HG02884 (cell line): ENCODE results near the gene BRAT1.
A peak's percentile ranks its signal among the peaks of the same experiment; 100 is the strongest.
"Not testable (repeated sequence)": the region's sequence is repeated elsewhere in the genome, so short reads cannot be mapped to it uniquely, and the experiment has no call there.

Source experiments
- ATAC-seq: cut with Tn5 transposase; IDR thresholded peaks from one replicate; pipeline ENCODE4 v1.9.1; 2021; ENCODE audit warnings: mild to moderate bottlenecking, moderate library complexity; ENCODE audit not compliant: unreplicated experiment

The BRAT1 gene

GRCh38 chr7:2564970-2565540 lies 9.7 kb upstream of the BRAT1 start:
- ATAC-seq, result no peak

GRCh38 chr7:2563955-2564354 lies 8.6 kb upstream of the BRAT1 start:
- ATAC-seq, result not testable (repeated sequence)

DNA sequence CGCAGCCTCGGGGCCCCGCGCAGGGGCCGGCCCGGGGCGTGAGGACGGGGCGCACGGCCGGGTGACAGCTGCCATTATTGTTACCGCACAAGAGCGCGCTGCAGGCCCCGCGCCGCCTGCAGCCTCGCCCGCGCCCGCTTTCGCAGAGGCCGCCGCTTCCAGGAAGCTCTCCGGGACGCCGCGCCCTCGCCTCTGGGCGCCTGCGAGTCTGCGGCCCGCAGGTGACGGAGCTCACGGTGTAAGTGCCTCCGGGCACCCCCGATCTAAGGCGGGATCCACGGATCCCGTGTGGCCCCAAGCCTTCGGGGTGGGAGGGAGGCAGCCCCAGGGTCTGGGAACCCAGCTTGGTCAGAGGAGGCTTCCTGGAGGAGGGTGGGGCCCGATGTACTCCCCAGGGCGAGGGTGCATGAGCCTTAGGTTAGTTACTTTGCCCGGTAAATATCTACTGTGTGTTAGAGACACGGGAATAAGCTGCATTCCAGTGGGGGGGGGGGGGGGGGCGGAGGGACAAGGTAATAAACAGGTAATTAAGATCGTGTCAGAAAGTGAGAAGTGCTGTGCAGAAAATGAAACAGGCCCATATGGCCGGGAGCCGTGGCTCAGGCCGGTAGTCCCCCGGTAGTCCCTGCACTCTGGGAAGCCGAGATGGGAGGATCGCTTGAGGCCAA lies 4.1 kb upstream of the BRAT1 start:
- ATAC-seq, result peak; percentile 19

GRCh38 chr7:2558629-2559282 lies 3.4 kb upstream of the BRAT1 start, which contains the start of gene IQCE:
Gene IQCE (plus strand): TSS chr7:2558979. CDS start chr7:2559182, 203 bp downstream.
- peak; percentile 52 for ATAC-seq

DNA sequence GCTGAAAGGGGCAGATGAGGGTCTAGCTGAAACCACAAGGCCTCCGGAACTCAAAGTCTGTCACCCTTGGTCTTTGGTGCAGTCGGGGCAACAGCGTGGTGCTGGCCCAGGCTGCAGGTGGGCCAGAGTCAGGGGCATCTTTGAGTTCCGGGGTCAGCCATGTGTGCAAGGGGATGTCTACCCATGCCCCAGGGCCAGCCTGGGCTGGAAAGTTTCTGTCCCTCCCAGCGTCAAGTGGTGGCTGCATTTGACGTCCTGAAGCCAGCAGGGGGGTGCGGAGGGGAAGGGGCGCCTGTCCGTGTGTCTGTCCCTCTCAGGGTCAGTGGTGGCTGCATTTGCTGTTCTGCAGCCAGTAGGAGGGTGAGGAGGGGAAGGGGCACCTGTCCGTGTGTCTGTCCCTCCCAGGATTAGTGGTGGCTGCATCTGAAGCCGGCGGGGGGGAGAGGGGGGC lies 638 bp downstream of the BRAT1 start:
- no peak for ATAC-seq

GRCh38 chr7:2553831-2554581 lies 1.3 kb downstream of the BRAT1 start:
- ATAC-seq, result no peak

DNA sequence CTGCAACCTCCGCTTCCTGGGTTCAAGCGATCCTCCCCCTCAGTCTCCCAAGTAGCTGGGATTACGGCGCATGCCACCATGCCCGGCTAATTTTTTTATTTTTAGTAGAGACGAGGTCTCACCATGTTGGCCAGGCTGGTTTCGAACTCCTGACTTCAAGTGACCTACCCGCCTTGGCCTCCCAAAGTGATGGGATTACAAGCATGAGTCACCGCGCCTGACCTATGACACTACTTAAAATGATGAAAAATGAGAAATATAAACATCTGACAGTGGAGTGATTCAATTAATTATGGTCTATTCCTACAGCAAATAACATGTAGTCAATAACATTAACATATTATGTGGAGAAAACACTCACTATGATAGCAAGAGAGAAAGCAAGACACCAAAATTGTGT lies 2.2 kb downstream of the BRAT1 start:
- no peak for ATAC-seq

DNA sequence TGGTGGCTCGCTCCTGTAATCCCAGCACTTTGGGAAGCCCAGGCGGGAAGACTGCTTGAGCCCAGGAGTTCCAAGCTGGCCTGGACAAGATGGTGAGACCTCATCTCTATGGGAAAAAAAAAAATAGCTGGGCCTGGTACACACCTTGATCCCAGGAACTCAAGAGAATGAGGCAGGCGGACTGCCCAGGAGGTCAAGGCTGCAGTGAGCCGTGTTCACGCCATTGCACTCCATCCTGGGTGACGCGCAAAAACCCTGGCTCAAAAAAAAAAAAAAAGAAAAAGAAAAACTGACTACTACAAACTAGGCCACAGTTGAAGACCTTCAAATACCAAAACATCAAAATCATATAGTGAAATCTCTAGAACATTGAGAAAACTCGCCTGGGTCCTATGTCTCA lies 3.9 kb downstream of the BRAT1 start:
- ATAC-seq, result no peak

- ATAC-seq, result no peak
Observed at GRCh38 chr7:2546776-2547586, 8.3 kb downstream of the BRAT1 start.

DNA sequence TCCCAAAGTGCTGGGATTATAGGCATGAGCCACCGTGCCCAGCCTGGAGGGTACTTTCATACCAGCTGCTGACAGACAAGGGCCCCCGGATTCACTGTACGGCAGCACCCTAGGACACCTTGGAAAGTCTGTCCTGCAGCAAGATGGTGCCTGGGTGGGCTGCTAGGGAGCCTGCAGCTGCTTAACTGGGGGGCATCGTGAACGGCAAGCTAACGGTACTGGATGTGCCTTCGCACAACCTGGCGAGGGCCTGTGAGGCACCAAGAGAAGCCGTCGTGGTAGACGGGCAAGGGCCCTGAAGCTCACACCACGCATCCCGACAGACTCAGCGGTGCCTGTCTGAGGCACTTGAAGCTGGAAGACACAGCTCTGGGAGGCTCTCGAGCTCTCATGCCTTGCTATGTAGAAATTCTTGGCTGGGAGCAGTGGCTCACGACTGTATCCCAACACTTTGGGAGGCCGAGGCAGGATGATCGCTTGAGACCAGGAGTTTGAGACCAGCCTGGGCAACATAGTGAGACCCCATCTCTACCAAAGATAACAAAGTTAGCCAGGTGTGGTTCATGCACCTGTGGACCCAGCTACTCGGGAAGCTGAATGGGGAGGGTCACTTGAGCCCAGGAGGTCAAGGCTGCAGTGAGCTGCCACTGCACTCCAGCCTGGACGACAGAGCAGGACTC lies 9.4 kb downstream of the BRAT1 start:
- no peak for ATAC-seq

DNA sequence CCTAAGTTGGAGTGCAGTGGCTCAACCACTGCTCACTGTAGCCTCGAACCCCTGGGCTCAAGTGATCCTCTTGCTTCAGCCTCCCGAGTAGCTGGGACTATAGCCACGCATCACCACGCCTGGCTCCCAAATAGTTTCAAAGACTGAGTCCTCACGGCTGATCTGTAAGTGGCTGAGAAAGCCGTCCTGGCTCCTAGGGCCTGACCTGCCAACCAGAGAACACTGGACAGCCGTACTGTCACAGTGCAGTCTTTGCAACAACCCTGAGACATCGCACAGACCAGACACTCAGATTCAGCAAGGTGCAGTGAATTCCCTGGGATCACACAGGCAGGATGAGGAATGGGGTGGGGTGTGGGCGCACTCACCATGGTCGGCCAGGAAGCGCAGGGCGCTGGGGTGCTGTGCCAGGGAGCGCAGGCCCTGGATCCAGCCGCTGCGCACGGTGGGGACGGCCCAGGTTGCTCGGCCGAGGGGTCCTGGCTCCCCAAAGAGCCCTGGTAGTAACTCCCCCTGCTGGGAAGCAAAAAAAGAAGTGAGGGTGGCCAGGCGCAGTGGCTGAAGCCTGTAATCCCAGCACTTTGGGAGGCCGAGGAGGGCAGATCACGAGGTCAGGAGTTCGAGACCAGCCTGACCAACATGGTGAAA lies 10.7 kb downstream of the BRAT1 start:
- no peak for ATAC-seq

- no peak for ATAC-seq
Observed at GRCh38 chr7:2542916-2543871, 12.1 kb downstream of the BRAT1 start.

- ATAC-seq, result no peak
Observed at GRCh38 chr7:2542011-2542915, 13.1 kb downstream of the BRAT1 start.

DNA sequence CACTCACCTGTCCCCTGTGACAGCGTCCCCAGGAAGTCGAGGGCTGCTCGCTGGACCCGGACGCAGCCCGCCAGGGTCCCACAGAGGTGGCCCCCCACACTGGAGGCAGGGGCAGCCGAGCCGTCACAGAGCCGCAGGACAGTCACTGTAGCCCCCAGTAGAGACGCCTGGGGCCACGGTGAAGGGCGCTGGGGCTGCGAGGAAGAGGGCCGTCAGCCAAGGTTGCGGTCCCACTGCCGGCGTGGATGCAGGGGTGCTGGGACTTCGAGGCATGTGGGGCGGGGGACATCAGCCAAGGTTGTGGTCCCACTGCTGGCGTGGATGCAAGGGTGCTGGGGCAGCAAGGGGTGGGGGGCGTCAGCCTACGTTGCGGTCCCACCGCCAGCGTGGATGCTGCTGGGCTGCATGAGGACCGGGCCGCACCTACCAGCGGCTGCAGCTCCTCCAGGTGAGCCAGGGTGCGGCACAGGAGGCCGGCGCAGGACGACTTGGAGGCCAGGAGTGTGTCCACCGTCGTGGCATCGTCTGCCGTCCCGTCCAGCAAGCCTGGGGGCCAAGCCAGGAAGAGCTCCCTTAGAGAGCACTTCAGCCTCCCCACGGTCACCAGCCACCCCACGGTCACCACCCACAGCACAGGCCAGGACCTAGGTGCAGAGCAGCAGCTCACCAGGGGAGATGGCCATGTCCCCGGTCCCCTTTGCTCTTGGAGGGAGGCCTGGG lies 13.9 kb downstream of the BRAT1 start:
- ATAC-seq, result no peak

DNA sequence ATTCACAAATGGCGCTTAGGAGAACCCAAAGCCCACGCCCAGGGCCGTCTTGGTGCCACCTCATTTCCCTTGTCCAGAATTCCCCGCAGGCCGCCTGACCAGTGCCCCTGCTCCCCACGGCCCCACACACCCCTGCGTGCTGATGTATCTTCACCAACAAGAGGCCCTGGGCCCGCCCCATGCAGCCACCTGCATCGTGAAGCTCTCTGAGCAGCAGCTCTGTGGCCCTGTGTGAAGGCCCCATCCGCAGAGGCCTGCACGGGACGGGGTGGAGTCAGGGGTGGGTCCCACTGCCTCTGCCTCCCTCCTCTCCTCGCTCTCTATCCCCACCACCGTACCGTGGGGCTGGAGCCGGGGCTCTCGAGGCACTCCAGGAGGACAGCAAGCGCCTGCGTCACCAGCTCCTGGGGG lies 14.7 kb downstream of the BRAT1 start:
- no peak for ATAC-seq

GRCh38 chr7:2540133-2540532 lies 15.2 kb downstream of the BRAT1 start:
- ATAC-seq, result no peak
